HepG2 (cell line): Measurements from ENCODE around the gene ZNF687. TPM values are rescaled to one million over a fixed set of nuclear protein-coding genes. Genes with fewer than 3 reads are reported as not detected.

Experiments
- ATAC-seq: fragments of 200-7000 bp; cut with Tn5 transposase; 3 replicates; pipeline ENCODE4 v1.9.1; 2020; ENCODE audit warnings: mild to moderate bottlenecking, moderate library complexity
- BruUV-seq: library from RNA; stranded (reverse); fragments of 400-500 nt; replicated peaks from 2 replicates; lab custom pipeline; 2021; lab: Mats Ljungman, UMichigan
- CTCF ChIA-PET: fragments of 300-600 bp; formaldehyde crosslinking; extraction: SDS; loops from one replicate; lab custom pipeline; 2021; ENCODE audit warnings: low total read pairs, inconsistent platforms, low intra/inter-chr PET ratio; lab: Yijun Ruan, JAX
- POLR2A ChIA-PET: fragments of 350-600 bp; sonication (Branson Sonifier 250); formaldehyde crosslinking; loops from one replicate; lab custom pipeline; 2020; ENCODE audit warnings: antibody characterized with exemption, inconsistent platforms; lab: Yijun Ruan, JAX
- DNase-seq: peaks from one replicate; pipeline ENCODE4 v3.0.0-alpha.2; 2015; ENCODE audit warnings: low spot score
- FAIRE-seq: peaks from 3 replicates; lab custom pipeline; 2011; peaks lifted over from hg19 to GRCh38; lab: Jason Lieb, UNC
- H2AFZ ChIP-seq: one replicate; pipeline ENCODE4 v1.6.1; 2011; ENCODE audit warnings: low read length, inconsistent platforms
- H3K27ac ChIP-seq: fragments of 300-600 bp; 3 replicates; pipeline ENCODE4 v1.8.0; 2011; ENCODE audit warnings: mixed run types, mild to moderate bottlenecking, mixed read lengths, low read length, inconsistent platforms; ENCODE audit not compliant: insufficient read depth; ENCODE audit errors: extremely low read length
- H3K27me3 ChIP-seq, 2 experiments: fragments of 200-600 bp in 1 of 2; 2 replicates in 1 of 2; 3 replicates in 1 of 2; pipeline versions ENCODE4 v1.6.0 to v1.8.0; 2011; ENCODE audit warnings: low read length in 2 of 2, mild to moderate bottlenecking in 2 of 2, moderate library complexity in 2 of 2, inconsistent platforms in 1 of 2; ENCODE audit not compliant: insufficient read depth in 2 of 2, control insufficient read depth in 1 of 2
- H3K36me3 ChIP-seq, 2 experiments: fragments of 200-600 bp in 1 of 2; replicated peaks in 1 of 2; 2 replicates in 1 of 2; 3 replicates in 1 of 2; pipeline versions ENCODE4 v1.5.1 to v1.8.0; 2011; ENCODE audit warnings: low read length in 2 of 2, inconsistent platforms in 1 of 2; ENCODE audit not compliant: insufficient read depth in 2 of 2, control insufficient read depth in 1 of 2
- H3K4me1 ChIP-seq: 2 replicates; pipeline ENCODE4 v1.5.1; 2012; ENCODE audit warnings: low read length, inconsistent platforms; ENCODE audit not compliant: insufficient read depth
- H3K4me2 ChIP-seq: 2 replicates; pipeline ENCODE4 v1.6.0; 2011; ENCODE audit warnings: low read depth, low read length, inconsistent platforms
- H3K4me3 ChIP-seq, 3 experiments: fragments of 200-600 bp in 1 of 3; sonication (generic), shearing (Covaris generic) in 1 of 3; replicated peaks in 1 of 3; 2 replicates each; pipeline ENCODE4 v1.5.1; 2011 to 2016; ENCODE audit warnings: low read length in 3 of 3, inconsistent platforms in 2 of 3, low read depth in 2 of 3, mild to moderate bottlenecking in 2 of 3, control low read depth in 1 of 3, mixed read lengths in 1 of 3; ENCODE audit not compliant: insufficient read depth in 1 of 3
- H3K79me2 ChIP-seq: one replicate; pipeline ENCODE4 v1.6.1; 2011; ENCODE audit warnings: low read length, inconsistent platforms; ENCODE audit not compliant: insufficient read depth
- H3K9ac ChIP-seq: 2 replicates; pipeline ENCODE4 v1.6.0; 2011; ENCODE audit warnings: mild to moderate bottlenecking, low read depth, low read length, inconsistent platforms; ENCODE audit not compliant: insufficient read depth
- H3K9me3 ChIP-seq: 2 replicates; pipeline ENCODE4 v1.5.1; 2012; ENCODE audit warnings: mild to moderate bottlenecking, low read length
- H4K20me1 ChIP-seq: 2 replicates; pipeline ENCODE4 v1.6.0; 2011; ENCODE audit warnings: inconsistent platforms, mild to moderate bottlenecking, low read length, moderate library complexity; ENCODE audit not compliant: insufficient read depth
- ETS1 ChIP-seq: sonication (generic); formaldehyde crosslinking; IDR thresholded peaks from 2 replicates; pipeline ENCODE4 v1.4.0; 2020; ENCODE audit warnings: missing genetic modification reagents
- GABPB1 ChIP-seq: IDR thresholded peaks from 2 replicates; pipeline ENCODE4 v1.6.1; 2016; ENCODE audit warnings: mild to moderate bottlenecking, missing genetic modification reagents, moderate library complexity, missing compliant biosample characterization
- IRF9 ChIP-seq: sonication (generic); formaldehyde crosslinking; IDR thresholded peaks from 2 replicates; pipeline ENCODE4 v1.8.0; 2022; ENCODE audit warnings: missing genetic modification reagents, mild to moderate bottlenecking, borderline replicate concordance
- JUND ChIP-seq: sonication (generic); formaldehyde crosslinking; IDR thresholded peaks from 2 replicates; pipeline ENCODE4 v1.8.0; 2022; ENCODE audit warnings: mild to moderate bottlenecking, missing genetic modification reagents
- KLF16 ChIP-seq, 2 experiments: sonication (generic) in 1 of 2; formaldehyde crosslinking in 1 of 2; IDR thresholded peaks; 2 replicates each; pipeline versions ENCODE4 v1.6.1 to v1.8.0; 2016 to 2023; ENCODE audit warnings: missing genetic modification reagents in 2 of 2, missing compliant biosample characterization in 1 of 2
- NFIC ChIP-seq: IDR thresholded peaks from 2 replicates; pipeline ENCODE4 v1.6.1; 2012; ENCODE audit warnings: mild to moderate bottlenecking, low read length, inconsistent platforms
- PHF20 ChIP-seq: sonication (generic); formaldehyde crosslinking; IDR thresholded peaks from 2 replicates; pipeline ENCODE4 v1.5.0; 2020; ENCODE audit warnings: mild to moderate bottlenecking, missing genetic modification reagents
- RBM22 ChIP-seq: fragments of 200-400 bp; formaldehyde crosslinking; optimal IDR thresholded peaks from 2 replicates; pipeline ENCODE3; 2017; ENCODE audit warnings: mild to moderate bottlenecking, low read length, moderate library complexity
- RXRB ChIP-seq: IDR thresholded peaks from 2 replicates; pipeline ENCODE4 v1.6.1; 2016; ENCODE audit warnings: borderline replicate concordance, missing genetic modification reagents, missing compliant biosample characterization
- SP5 ChIP-seq: IDR thresholded peaks from 2 replicates; pipeline ENCODE4 v1.6.1; 2016; ENCODE audit warnings: low read depth, borderline replicate concordance
- TBX2 ChIP-seq: sonication (generic); formaldehyde crosslinking; IDR thresholded peaks from 2 replicates; pipeline ENCODE4 v1.5.0; 2020; ENCODE audit warnings: missing genetic modification reagents, mild to moderate bottlenecking, borderline replicate concordance
- TFE3 ChIP-seq: IDR thresholded peaks from 2 replicates; pipeline ENCODE4 v1.6.1; 2016
- ZFP41 ChIP-seq: sonication (generic); formaldehyde crosslinking; IDR thresholded peaks from 2 replicates; pipeline ENCODE4 v1.4.0; 2020; ENCODE audit warnings: mild to moderate bottlenecking, missing genetic modification reagents, borderline replicate concordance
- ZNF33B ChIP-seq: sonication (generic); formaldehyde crosslinking; IDR thresholded peaks from 2 replicates; pipeline ENCODE4 v1.5.1; 2020; ENCODE audit warnings: mild to moderate bottlenecking, missing genetic modification reagents
- WGBS: methylation state at CpG from one replicate; pipeline ENCODE4 v1.1.6; 2017; ENCODE audit warnings: low lambda C conversion rate; 5-methylcytosine and 5-hydroxymethylcytosine counted together
- in situ Hi-C: cut with HindIII; loops from 2 replicates; pipeline ENCODE4 v1.10.0; 2017; ENCODE audit warnings: low pct_unique_long_range_greater_than_20kb; ENCODE audit not compliant: extremely low pct_ligation_motif_present
- intact Hi-C: fragments of 100-400 bp; cut with micrococcal nuclease; formaldehyde crosslinking; loops from one replicate; pipeline ENCODE4 v1.10.0; 2022; ENCODE audit not compliant: unreplicated experiment
- polyA plus RNA-seq, 8 experiments: library from polyadenylated mRNA; depleted of rRNA in 3 of 8; stranded (reverse) in 7 of 8; unstranded in 1 of 8; fragments of >200 nt; fragmentation: Illumina TruSeq in 4 of 8; extraction: Trizol in 4 of 8; gene quantifications; 2 replicates each; pipeline versions ENCODE4 v1.2.1 to v1.2.3, GENCODE V29; 2011 to 2016; ENCODE audit warnings: low read depth in 4 of 8, missing spikeins in 1 of 8, mixed read lengths in 1 of 8; ENCODE audit not compliant: insufficient read depth in 1 of 8
- total RNA-seq, 5 experiments: library from RNA; depleted of rRNA; stranded (reverse); fragments of >200 nt; fragmentation: Illumina TruSeq; extraction: Trizol; gene quantifications; 2 replicates each; pipeline ENCODE4 v1.2.3, GENCODE V29; 2016; ENCODE audit warnings: low read depth in 1 of 5
- TF ChIP-seq, protein P1 (sequence below): sonication (generic); formaldehyde crosslinking; IDR thresholded peaks from 2 replicates; pipeline ENCODE4 v1.5.0; 2020; ENCODE audit warnings: mild to moderate bottlenecking, missing genetic modification reagents

Gene ZNF687
- total and polyA plus RNA-seq, 2 of the 13 experiments (the other 11 are each of a cell fraction or from before 2014, with no cell fraction given): 14.1 to 16.5 TPM

GRCh38 chr1:151312826-151313225 is 30.7 kb downstream of the ZNF687 start:
- ATAC-seq (no peak), DNase-seq (no peak), FAIRE-seq (no peak)
- H3K79me2 ChIP-seq: no peaks in the 10 kb centered on the region
- WGBS: 93% methylated on average over 8 of the region's 8 CpGs
- ChIA-PET POLR2A (interaction anchor here (2.6 kb wide), 1 partner anchor 14 kb away, joined by 19 read pairs; the partner anchor contains the start of gene PI4KB), CTCF (no interaction called here)
- in situ Hi-C loops: no loop called here
- intact Hi-C loops: no loop called here
- no peak overlapping the region for H3K27ac ChIP-seq
- no peak overlapping the region for H3K4me3 ChIP-seq
- H3K4me1 ChIP-seq: peaks cover 17% of the 10 kb centered on the region
- H3K9me3 ChIP-seq: no peaks in the 10 kb centered on the region
- H3K27me3 ChIP-seq: no peaks in the 10 kb centered on the region
- no peak overlapping the region for H3K4me2 ChIP-seq
- no peak overlapping the region for H3K9ac ChIP-seq
- no peaks in the 10 kb centered on the region for H4K20me1 ChIP-seq
- H2AFZ ChIP-seq: no peak overlapping the region
- no TSS peak for BruUV-seq
- peaks cover 10 to 61% of the 10 kb centered on the region in 2 experiments for H3K36me3 ChIP-seq
- TF ChIP-seq IRF9 (no peak), JUND (no peak), PHF20 (CRISPR knock-in tag) (no peak), KLF16 (CRISPR knock-in tag; IDR thresholded peaks at IDR 0.05) (no peak), TFE3 (CRISPR knock-in tag) (no peak), TBX2 (CRISPR knock-in tag) (no peak), RBM22 (no peak), RXRB (CRISPR knock-in tag) (no peak), SP5 (CRISPR knock-in tag) (no peak), ETS1 (CRISPR knock-in tag) (no peak), GABPB1 (no peak), NFIC (no peak), ZFP41 (CRISPR knock-in tag) (no peak), ZNF33B (CRISPR knock-in tag) (no peak)
- TF ChIP-seq, protein P1, sequence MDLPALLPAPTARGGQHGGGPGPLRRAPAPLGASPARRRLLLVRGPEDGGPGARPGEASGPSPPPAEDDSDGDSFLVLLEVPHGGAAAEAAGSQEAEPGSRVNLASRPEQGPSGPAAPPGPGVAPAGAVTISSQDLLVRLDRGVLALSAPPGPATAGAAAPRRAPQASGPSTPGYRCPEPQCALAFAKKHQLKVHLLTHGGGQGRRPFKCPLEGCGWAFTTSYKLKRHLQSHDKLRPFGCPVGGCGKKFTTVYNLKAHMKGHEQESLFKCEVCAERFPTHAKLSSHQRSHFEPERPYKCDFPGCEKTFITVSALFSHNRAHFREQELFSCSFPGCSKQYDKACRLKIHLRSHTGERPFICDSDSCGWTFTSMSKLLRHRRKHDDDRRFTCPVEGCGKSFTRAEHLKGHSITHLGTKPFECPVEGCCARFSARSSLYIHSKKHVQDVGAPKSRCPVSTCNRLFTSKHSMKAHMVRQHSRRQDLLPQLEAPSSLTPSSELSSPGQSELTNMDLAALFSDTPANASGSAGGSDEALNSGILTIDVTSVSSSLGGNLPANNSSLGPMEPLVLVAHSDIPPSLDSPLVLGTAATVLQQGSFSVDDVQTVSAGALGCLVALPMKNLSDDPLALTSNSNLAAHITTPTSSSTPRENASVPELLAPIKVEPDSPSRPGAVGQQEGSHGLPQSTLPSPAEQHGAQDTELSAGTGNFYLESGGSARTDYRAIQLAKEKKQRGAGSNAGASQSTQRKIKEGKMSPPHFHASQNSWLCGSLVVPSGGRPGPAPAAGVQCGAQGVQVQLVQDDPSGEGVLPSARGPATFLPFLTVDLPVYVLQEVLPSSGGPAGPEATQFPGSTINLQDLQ (CRISPR knock-in tag): no peak
